ENCODE measurements around the gene TBC1D22A.

The TBC1D22A gene

GRCh38 chr22:46846832-46847355 is 84.4 kb downstream of the TBC1D22A start:
- TF ChIP-seq CTCF (IDR thresholded peaks at IDR 0.05): no peak

GRCh38 chr22:46848197-46848596 is 85.7 kb downstream of the TBC1D22A start:
- TF ChIP-seq CTCF (IDR thresholded peaks at IDR 0.05): no peak

- no peak for TF ChIP-seq CTCF (IDR thresholded peaks at IDR 0.05)
Measured at GRCh38 chr22:46849101-46849500, 86.7 kb downstream of the TBC1D22A start.

- no peak for TF ChIP-seq CTCF (IDR thresholded peaks at IDR 0.05)
Measured at GRCh38 chr22:46849951-46850350, 87.5 kb downstream of the TBC1D22A start.

GRCh38 chr22:46851311-46851710 is 88.9 kb downstream of the TBC1D22A start:
- TF ChIP-seq CTCF (IDR thresholded peaks at IDR 0.05): no peak

GRCh38 chr22:46851941-46852340 is 89.5 kb downstream of the TBC1D22A start:
- no peak for TF ChIP-seq CTCF (IDR thresholded peaks at IDR 0.05)

- no peak for TF ChIP-seq CTCF (IDR thresholded peaks at IDR 0.05)
Measured at GRCh38 chr22:46852771-46853170, 90.3 kb downstream of the TBC1D22A start.

- TF ChIP-seq CTCF (IDR thresholded peaks at IDR 0.05): no peak
Measured at GRCh38 chr22:46853191-46853590, 90.7 kb downstream of the TBC1D22A start.
